GM21528 (cell line): Measurements from ENCODE around the gene ENDOD1.
"Not testable (repeated sequence)": the region's sequence is repeated elsewhere in the genome, so short reads cannot be mapped to it uniquely, and the experiment has no call there.

Experiments
- ATAC-seq: cut with Tn5 transposase; IDR thresholded peaks from one replicate; pipeline ENCODE4 v1.9.1; 2021; ENCODE audit warnings: mild to moderate bottlenecking, moderate library complexity; ENCODE audit not compliant: unreplicated experiment, low FRiP score

Gene ENDOD1

GRCh38 chr11:95089620-95090542 is at the start of gene ENDOD1:
Gene ENDOD1 (plus strand): TSS chr11:95089846. CDS start chr11:95089928, 82 bp downstream.
- peak; percentile 95 for ATAC-seq

GRCh38 chr11:95042239-95042638 is 47.4 kb upstream of the ENDOD1 start:
- ATAC-seq = no peak

- no peak for ATAC-seq
Observed at GRCh38 chr11:95042906-95043305, 46.7 kb upstream of the ENDOD1 start.

- ATAC-seq = no peak
Observed at GRCh38 chr11:95044010-95044409, 45.6 kb upstream of the ENDOD1 start.

GRCh38 chr11:95045812-95046211 is 43.8 kb upstream of the ENDOD1 start:
- no peak for ATAC-seq

GRCh38 chr11:95049122-95049521 is 40.5 kb upstream of the ENDOD1 start, which contains the start of gene KDM4F:
Gene KDM4F (plus strand): TSS chr11:95049422.
- not testable (repeated sequence) for ATAC-seq

- ATAC-seq = no peak
Observed at GRCh38 chr11:95050595-95051202, 38.9 kb upstream of the ENDOD1 start.

- ATAC-seq = no peak
Observed at GRCh38 chr11:95054356-95054755, 35.3 kb upstream of the ENDOD1 start.

- peak; percentile 89 for ATAC-seq
Observed at GRCh38 chr11:95055283-95055897, 34.3 kb upstream of the ENDOD1 start.

- ATAC-seq = no peak
Observed at GRCh38 chr11:95057959-95058358, 31.7 kb upstream of the ENDOD1 start.

GRCh38 chr11:95058621-95059020 is 31.0 kb upstream of the ENDOD1 start:
- no peak for ATAC-seq

- ATAC-seq = no peak
Observed at GRCh38 chr11:95059046-95059445, 30.6 kb upstream of the ENDOD1 start.

- ATAC-seq = no peak
Observed at GRCh38 chr11:95065336-95065735, 24.3 kb upstream of the ENDOD1 start.

- ATAC-seq = peak; percentile 47
Observed at GRCh38 chr11:95066716-95067038, 23.0 kb upstream of the ENDOD1 start, which contains the start of gene SRSF8. Gene SRSF8 (plus strand): TSS chr11:95066919. CDS start chr11:95067227, 308 bp downstream.

- peak; percentile 76 for ATAC-seq
Observed at GRCh38 chr11:95067039-95067840, 22.4 kb upstream of the ENDOD1 start.

GRCh38 chr11:95067841-95068219 is 21.8 kb upstream of the ENDOD1 start:
- peak; percentile 1 for ATAC-seq

- peak; percentile 76 for ATAC-seq
Observed at GRCh38 chr11:95068549-95068948, 21.1 kb upstream of the ENDOD1 start.

GRCh38 chr11:95070471-95070870 is 19.2 kb upstream of the ENDOD1 start:
- no peak for ATAC-seq

GRCh38 chr11:95072948-95073347 is 16.7 kb upstream of the ENDOD1 start:
- ATAC-seq = no peak

- ATAC-seq = no peak
Observed at GRCh38 chr11:95074792-95075563, 14.7 kb upstream of the ENDOD1 start.
